HEK293T (cell line): ENCODE data around the gene CPNE1.

Experiments used
- ARNT ChIP-seq: fragments of 450-650 bp; IDR thresholded peaks from 2 replicates; pipeline ENCODE4 v1.6.1; 2017; ENCODE audit warnings: mild to moderate bottlenecking
- BHLHE40 ChIP-seq: fragments of 450-650 bp; IDR thresholded peaks from 2 replicates; pipeline ENCODE4 v1.6.1; 2016; ENCODE audit warnings: mild to moderate bottlenecking, moderate library complexity, borderline replicate concordance
- CTBP1 ChIP-seq: fragments of 450-650 bp; IDR thresholded peaks from 2 replicates; pipeline ENCODE4 v1.6.1; 2016; ENCODE audit warnings: borderline replicate concordance
- ELF4 ChIP-seq: fragments of 450-650 bp; IDR thresholded peaks from 2 replicates; pipeline ENCODE4 v1.6.1; 2017; ENCODE audit warnings: antibody characterized with exemption
- FOXK2 ChIP-seq: fragments of 450-650 bp; IDR thresholded peaks from 2 replicates; pipeline ENCODE4 v1.6.1; 2016; ENCODE audit warnings: mild to moderate bottlenecking
- FOXM1 ChIP-seq: fragments of 450-650 bp; IDR thresholded peaks from 2 replicates; pipeline ENCODE4 v1.6.1; 2017; ENCODE audit warnings: mild to moderate bottlenecking, borderline replicate concordance
- L3MBTL2 ChIP-seq: fragments of 450-650 bp; conservative IDR thresholded peaks from 2 replicates; pipeline ENCODE4 v1.6.1; 2016; ENCODE audit warnings: mild to moderate bottlenecking
- LEF1 ChIP-seq: fragments of 450-650 bp; IDR thresholded peaks from 2 replicates; pipeline ENCODE4 v1.6.1; 2017; ENCODE audit warnings: mild to moderate bottlenecking, borderline replicate concordance
- NFRKB ChIP-seq: fragments of 450-650 bp; IDR thresholded peaks from 2 replicates; pipeline ENCODE4 v1.6.1; 2016; ENCODE audit warnings: mild to moderate bottlenecking, moderate library complexity
- SP1 ChIP-seq: fragments of 450-650 bp; IDR thresholded peaks from 2 replicates; pipeline ENCODE4 v1.6.1; 2017
- SUZ12 ChIP-seq: fragments of 450-650 bp; IDR thresholded peaks from 2 replicates; pipeline ENCODE4 v1.6.1; 2016; ENCODE audit warnings: mild to moderate bottlenecking
- TARDBP ChIP-seq: fragments of 450-650 bp; IDR thresholded peaks from 2 replicates; pipeline ENCODE4 v1.6.1; 2016
- ZNF384 ChIP-seq: fragments of 450-650 bp; IDR thresholded peaks from 2 replicates; pipeline ENCODE4 v1.6.1; 2016
- TF ChIP-seq, protein P1 (sequence below): fragments of 450-650 bp; IDR thresholded peaks from 2 replicates; pipeline ENCODE4 v1.6.1; 2016

DNA sequence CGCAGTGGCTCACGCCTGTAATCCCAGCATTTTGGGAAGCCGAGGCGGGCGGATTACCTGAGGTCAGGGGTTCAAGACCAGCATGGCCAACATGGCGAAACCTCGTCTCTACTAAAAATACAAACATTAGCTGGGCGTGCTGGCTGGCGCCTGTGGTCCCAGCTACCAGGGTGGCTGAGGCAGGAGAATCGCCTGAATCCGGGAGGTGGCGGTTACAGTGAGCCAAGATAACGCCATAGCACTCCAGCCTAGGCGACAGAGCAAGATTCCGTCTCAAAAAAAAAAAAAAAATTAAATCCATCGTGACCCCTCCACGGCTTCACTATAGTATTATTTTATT, 1.2 kb upstream of the CPNE1 start:
- no peak for TF ChIP-seq CTBP1
- TF ChIP-seq NFRKB: no peak
- no peak for TF ChIP-seq ELF4
- TF ChIP-seq, protein P1, sequence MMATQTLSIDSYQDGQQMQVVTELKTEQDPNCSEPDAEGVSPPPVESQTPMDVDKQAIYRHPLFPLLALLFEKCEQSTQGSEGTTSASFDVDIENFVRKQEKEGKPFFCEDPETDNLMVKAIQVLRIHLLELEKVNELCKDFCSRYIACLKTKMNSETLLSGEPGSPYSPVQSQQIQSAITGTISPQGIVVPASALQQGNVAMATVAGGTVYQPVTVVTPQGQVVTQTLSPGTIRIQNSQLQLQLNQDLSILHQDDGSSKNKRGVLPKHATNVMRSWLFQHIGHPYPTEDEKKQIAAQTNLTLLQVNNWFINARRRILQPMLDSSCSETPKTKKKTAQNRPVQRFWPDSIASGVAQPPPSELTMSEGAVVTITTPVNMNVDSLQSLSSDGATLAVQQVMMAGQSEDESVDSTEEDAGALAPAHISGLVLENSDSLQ: no peak
- TF ChIP-seq LEF1: no peak
- TF ChIP-seq TARDBP: no peak
- TF ChIP-seq FOXM1: no peak
- no peak for TF ChIP-seq SP1
- no peak for TF ChIP-seq BHLHE40
- TF ChIP-seq L3MBTL2: no peak
- no peak for TF ChIP-seq ZNF384
- TF ChIP-seq SUZ12: no peak
- TF ChIP-seq ARNT: no peak
- TF ChIP-seq FOXK2: no peak
